ENCODE results near the gene CPVL.

DNA sequence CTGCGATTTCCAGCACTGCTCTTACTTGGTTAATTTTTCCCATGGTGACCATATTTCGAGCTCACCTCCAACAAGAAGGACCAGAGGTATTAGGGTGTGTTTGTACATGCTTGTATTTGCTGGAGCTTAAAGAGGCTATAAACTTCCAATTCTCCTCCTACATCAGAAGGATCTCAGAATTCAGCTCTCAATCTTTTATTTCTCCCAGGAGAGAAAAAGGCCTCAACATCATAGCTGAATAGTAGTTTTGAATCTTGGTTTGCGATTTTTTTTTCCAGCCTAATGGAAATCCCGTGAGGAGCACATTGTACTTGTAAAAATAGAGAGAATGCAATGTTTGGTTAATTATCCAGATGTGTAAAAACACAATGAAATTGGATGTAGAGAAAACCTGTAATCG is 69.7 kb downstream of the CPVL start:
- TF ChIP-seq, protein P1, sequence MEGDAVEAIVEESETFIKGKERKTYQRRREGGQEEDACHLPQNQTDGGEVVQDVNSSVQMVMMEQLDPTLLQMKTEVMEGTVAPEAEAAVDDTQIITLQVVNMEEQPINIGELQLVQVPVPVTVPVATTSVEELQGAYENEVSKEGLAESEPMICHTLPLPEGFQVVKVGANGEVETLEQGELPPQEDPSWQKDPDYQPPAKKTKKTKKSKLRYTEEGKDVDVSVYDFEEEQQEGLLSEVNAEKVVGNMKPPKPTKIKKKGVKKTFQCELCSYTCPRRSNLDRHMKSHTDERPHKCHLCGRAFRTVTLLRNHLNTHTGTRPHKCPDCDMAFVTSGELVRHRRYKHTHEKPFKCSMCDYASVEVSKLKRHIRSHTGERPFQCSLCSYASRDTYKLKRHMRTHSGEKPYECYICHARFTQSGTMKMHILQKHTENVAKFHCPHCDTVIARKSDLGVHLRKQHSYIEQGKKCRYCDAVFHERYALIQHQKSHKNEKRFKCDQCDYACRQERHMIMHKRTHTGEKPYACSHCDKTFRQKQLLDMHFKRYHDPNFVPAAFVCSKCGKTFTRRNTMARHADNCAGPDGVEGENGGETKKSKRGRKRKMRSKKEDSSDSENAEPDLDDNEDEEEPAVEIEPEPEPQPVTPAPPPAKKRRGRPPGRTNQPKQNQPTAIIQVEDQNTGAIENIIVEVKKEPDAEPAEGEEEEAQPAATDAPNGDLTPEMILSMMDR (conservative IDR thresholded peaks at IDR 0.05; ENCODE audit: low read depth, low read length), result no peak
- TF ChIP-seq EZH2 (IDR thresholded peaks at IDR 0.05; ENCODE audit: borderline replicate concordance, low read depth, low read length, poor library complexity, severe bottlenecking), result no peak
